ENCODE results near the gene RANBP1. TPM values are rescaled to one million over a fixed set of nuclear protein-coding genes. Genes with fewer than 3 reads are reported as not detected.

RANBP1 gene
- polyA plus RNA-seq, 1 experiment: 166 TPM

- POLR2A ChIA-PET: no interaction called here
- no peak for TF ChIP-seq CTCF (IDR thresholded peaks at IDR 0.05; ENCODE audit: insufficient read depth, low read depth, low read length)
- H3K36me3 ChIP-seq (ENCODE audit: control insufficient read depth, insufficient read depth, low read length): peaks cover 56% of the 10 kb centered on the region
- CTCF ChIA-PET: interaction anchor here (1.6 kb wide), 1 partner anchor 11 kb away, joined by 4 read pairs; no protein-coding TSS in a partner anchor
- no peak for DNase-seq (ENCODE audit: low read depth)
- H3K4me3 ChIP-seq (ENCODE audit: low read depth, low read length): no peak overlapping the region
- H3K27me3 ChIP-seq (ENCODE audit: control insufficient read depth, insufficient read depth, low read length): no peaks in the 10 kb centered on the region
Observed at GRCh38 chr22:20107471-20107901, 8.4 kb upstream of the RANBP1 start.

GRCh38 chr22:20107951-20108756 is 7.8 kb upstream of the RANBP1 start:
- Histone ChIP-seq H3K4me3 (ENCODE audit: low read depth, low read length) (no peak overlapping the region), H3K36me3 (ENCODE audit: control insufficient read depth, insufficient read depth, low read length) (peaks cover 62% of the 10 kb centered on the region), H3K27me3 (ENCODE audit: control insufficient read depth, insufficient read depth, low read length) (no peaks in the 10 kb centered on the region)
- ChIA-PET POLR2A (no interaction called here), CTCF (interaction anchor here (1.6 kb wide), 1 partner anchor 11 kb away, joined by 4 read pairs; no protein-coding TSS in a partner anchor)
- DNase-seq (ENCODE audit: low read depth): no peak
- TF ChIP-seq CTCF (IDR thresholded peaks at IDR 0.05; ENCODE audit: insufficient read depth, low read depth, low read length): no peak

GRCh38 chr22:20108757-20109230 is 7.1 kb upstream of the RANBP1 start:
- no peak overlapping the region for H3K4me3 ChIP-seq (ENCODE audit: low read depth, low read length)
- POLR2A ChIA-PET: no interaction called here
- H3K27me3 ChIP-seq (ENCODE audit: control insufficient read depth, insufficient read depth, low read length): no peaks in the 10 kb centered on the region
- CTCF ChIA-PET: no interaction called here
- TF ChIP-seq CTCF (IDR thresholded peaks at IDR 0.05; ENCODE audit: insufficient read depth, low read depth, low read length): no peak
- H3K36me3 ChIP-seq (ENCODE audit: control insufficient read depth, insufficient read depth, low read length): peaks cover 65% of the 10 kb centered on the region
- DNase-seq (ENCODE audit: low read depth): no peak

GRCh38 chr22:20109411-20110358 is 6.2 kb upstream of the RANBP1 start:
- POLR2A ChIA-PET: no interaction called here
- Histone ChIP-seq H3K4me3 (ENCODE audit: low read depth, low read length) (no peak overlapping the region), H3K36me3 (ENCODE audit: control insufficient read depth, insufficient read depth, low read length) (peaks cover 66% of the 10 kb centered on the region), H3K27me3 (ENCODE audit: control insufficient read depth, insufficient read depth, low read length) (no peaks in the 10 kb centered on the region)
- no peak for TF ChIP-seq CTCF (IDR thresholded peaks at IDR 0.05; ENCODE audit: insufficient read depth, low read depth, low read length)
- DNase-seq (ENCODE audit: low read depth): no peak
- CTCF ChIA-PET: interaction anchor here (0.9 to 1.3 kb wide), 2 partner anchors 9 to 47 kb away, joined by 3 read pairs; no protein-coding TSS in a partner anchor

All from BJ (cell line).